ENCODE results near the gene RASA4B.

RASA4B gene

GRCh38 chr7:102436118-102436517 lies 81.5 kb downstream of the RASA4B start:
- Histone ChIP-seq H3K27ac (replicated peaks) (no peak overlapping the region), H3K27me3 (ENCODE audit: insufficient read depth, poor library complexity, severe bottlenecking) (no peaks in the 10 kb centered on the region), H3K4me3 (replicated peaks; ENCODE audit: insufficient read depth, low read length) (no peak overlapping the region)
- TF ChIP-seq GABPA (IDR thresholded peaks at IDR 0.05; ENCODE audit: low read depth) (no peak), SPI1 (IDR thresholded peaks at IDR 0.05; ENCODE audit: borderline replicate concordance, low read depth) (no peak), POLR2AphosphoS5 (IDR thresholded peaks at IDR 0.05; ENCODE audit: low read depth) (no peak)
- TF ChIP-seq, protein P1, sequence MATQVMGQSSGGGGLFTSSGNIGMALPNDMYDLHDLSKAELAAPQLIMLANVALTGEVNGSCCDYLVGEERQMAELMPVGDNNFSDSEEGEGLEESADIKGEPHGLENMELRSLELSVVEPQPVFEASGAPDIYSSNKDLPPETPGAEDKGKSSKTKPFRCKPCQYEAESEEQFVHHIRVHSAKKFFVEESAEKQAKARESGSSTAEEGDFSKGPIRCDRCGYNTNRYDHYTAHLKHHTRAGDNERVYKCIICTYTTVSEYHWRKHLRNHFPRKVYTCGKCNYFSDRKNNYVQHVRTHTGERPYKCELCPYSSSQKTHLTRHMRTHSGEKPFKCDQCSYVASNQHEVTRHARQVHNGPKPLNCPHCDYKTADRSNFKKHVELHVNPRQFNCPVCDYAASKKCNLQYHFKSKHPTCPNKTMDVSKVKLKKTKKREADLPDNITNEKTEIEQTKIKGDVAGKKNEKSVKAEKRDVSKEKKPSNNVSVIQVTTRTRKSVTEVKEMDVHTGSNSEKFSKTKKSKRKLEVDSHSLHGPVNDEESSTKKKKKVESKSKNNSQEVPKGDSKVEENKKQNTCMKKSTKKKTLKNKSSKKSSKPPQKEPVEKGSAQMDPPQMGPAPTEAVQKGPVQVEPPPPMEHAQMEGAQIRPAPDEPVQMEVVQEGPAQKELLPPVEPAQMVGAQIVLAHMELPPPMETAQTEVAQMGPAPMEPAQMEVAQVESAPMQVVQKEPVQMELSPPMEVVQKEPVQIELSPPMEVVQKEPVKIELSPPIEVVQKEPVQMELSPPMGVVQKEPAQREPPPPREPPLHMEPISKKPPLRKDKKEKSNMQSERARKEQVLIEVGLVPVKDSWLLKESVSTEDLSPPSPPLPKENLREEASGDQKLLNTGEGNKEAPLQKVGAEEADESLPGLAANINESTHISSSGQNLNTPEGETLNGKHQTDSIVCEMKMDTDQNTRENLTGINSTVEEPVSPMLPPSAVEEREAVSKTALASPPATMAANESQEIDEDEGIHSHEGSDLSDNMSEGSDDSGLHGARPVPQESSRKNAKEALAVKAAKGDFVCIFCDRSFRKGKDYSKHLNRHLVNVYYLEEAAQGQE (IDR thresholded peaks at IDR 0.05; ENCODE audit: insufficient replicate concordance, low read depth): no peak
- TF ChIP-seq, protein P2, sequence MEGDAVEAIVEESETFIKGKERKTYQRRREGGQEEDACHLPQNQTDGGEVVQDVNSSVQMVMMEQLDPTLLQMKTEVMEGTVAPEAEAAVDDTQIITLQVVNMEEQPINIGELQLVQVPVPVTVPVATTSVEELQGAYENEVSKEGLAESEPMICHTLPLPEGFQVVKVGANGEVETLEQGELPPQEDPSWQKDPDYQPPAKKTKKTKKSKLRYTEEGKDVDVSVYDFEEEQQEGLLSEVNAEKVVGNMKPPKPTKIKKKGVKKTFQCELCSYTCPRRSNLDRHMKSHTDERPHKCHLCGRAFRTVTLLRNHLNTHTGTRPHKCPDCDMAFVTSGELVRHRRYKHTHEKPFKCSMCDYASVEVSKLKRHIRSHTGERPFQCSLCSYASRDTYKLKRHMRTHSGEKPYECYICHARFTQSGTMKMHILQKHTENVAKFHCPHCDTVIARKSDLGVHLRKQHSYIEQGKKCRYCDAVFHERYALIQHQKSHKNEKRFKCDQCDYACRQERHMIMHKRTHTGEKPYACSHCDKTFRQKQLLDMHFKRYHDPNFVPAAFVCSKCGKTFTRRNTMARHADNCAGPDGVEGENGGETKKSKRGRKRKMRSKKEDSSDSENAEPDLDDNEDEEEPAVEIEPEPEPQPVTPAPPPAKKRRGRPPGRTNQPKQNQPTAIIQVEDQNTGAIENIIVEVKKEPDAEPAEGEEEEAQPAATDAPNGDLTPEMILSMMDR (IDR thresholded peaks at IDR 0.05; ENCODE audit: insufficient read depth, low read length): no peak
- DNase-seq (ENCODE audit: low read depth in 1 of 2, low spot score in 1 of 2): no peak

DNA sequence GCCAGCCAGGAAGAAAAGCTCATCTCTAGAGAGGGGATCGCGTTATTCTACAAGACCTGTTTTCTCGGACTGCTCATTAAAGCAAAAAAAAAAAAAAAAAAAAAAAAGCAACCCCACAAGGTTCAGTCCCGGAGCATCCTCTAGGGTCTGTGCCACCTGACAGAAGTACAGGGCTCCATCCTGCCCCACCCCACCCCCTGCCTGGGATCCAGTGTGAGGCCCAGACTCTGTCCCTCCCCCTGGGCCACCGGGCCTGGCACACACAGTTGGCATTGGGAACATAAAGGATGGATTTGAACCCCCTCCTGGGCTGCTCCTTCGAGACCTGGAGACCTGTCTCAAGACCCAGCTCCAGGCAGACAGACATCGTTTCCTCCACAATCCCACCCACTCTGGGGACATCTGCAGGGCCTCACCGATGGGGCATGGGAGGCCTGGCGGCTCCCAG lies 83.5 kb downstream of the RASA4B start:
- DNase-seq (ENCODE audit: low read depth in 1 of 2, low spot score in 1 of 2): no peak
- Histone ChIP-seq H3K27me3 (ENCODE audit: insufficient read depth, poor library complexity, severe bottlenecking) (no peaks in the 10 kb centered on the region), H3K27ac (replicated peaks) (peak overlapping the region; percentile 97), H3K4me3 (replicated peaks; ENCODE audit: insufficient read depth, low read length) (peak overlapping the region; percentile 88)
- TF ChIP-seq SPI1 (IDR thresholded peaks at IDR 0.05; ENCODE audit: borderline replicate concordance, low read depth) (no peak), POLR2AphosphoS5 (IDR thresholded peaks at IDR 0.05; ENCODE audit: low read depth) (no peak), GABPA (IDR thresholded peaks at IDR 0.05; ENCODE audit: low read depth) (no peak)
- TF ChIP-seq, protein P2 (IDR thresholded peaks at IDR 0.05; ENCODE audit: insufficient read depth, low read length): no peak
- TF ChIP-seq, protein P1 (IDR thresholded peaks at IDR 0.05; ENCODE audit: insufficient replicate concordance, low read depth): no peak

DNA sequence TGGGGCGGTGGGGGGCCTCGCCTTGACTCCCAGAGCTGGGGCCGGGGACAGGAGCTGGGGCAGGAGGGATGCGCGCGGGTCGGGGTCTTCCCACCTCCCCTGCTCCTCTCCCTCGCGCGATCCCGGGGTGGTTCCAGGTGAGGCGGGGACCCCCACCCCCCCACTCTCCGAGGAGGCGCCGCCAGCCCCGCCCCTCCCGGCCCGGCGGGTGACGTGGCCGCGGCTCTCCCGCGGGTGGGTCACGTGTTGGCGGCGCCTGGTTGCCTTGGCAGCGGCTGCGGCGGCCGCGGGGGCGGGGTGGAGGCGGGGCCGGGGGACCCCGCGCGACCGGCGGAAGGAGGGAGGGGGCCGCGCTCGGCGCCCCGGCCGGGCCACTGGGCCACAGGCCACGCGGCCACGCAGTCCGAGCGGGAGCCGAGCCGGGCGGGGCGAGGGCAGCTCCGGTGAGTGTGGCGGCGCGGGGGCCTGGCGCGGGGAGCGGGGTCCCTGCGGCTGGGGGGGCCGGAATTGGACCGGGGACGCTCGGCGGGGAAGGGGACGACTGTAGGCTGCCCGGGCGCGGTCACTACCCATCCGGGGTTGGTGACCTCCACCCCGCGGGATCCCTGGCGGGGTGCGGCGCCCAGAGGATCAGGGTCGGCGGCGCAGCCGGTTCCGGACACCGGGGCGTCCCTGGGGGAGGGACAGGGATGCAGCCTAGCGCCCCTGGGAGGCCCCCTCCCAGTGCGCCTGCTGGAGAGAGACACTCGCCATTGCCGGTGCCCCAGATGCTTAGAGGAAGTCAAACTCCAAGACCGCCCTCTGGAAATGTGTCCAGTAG lies 84.1 kb downstream of the RASA4B start, which contains the start of gene ORAI2:
TSS of gene ORAI2 (plus strand) at position 357 of the 820 bp plus-strand sequence. CDS start 5,382 bp downstream, outside the sequence.
- H3K4me3 ChIP-seq (replicated peaks; ENCODE audit: insufficient read depth, low read length): peak within 1 kb of the TSS; percentile 88
- DNase-seq (ENCODE audit: low read depth in 1 of 2, low spot score in 1 of 2): peak; percentile 75 to 78
- TF ChIP-seq POLR2AphosphoS5 (IDR thresholded peaks at IDR 0.05; ENCODE audit: low read depth) (peak; percentile 48), GABPA (IDR thresholded peaks at IDR 0.05; ENCODE audit: low read depth) (no peak), SPI1 (IDR thresholded peaks at IDR 0.05; ENCODE audit: borderline replicate concordance, low read depth) (peak; percentile 43; the same call in 1 of the 2 replicates)
- TF ChIP-seq, protein P2 (IDR thresholded peaks at IDR 0.05; ENCODE audit: insufficient read depth, low read length): no peak
- TF ChIP-seq, protein P1 (IDR thresholded peaks at IDR 0.05; ENCODE audit: insufficient replicate concordance, low read depth): peak; percentile 38

More for the DNA sequence above, 84.1 kb downstream of the RASA4B start, which contains the start of gene ORAI2:
- Histone ChIP-seq H3K27me3 (ENCODE audit: insufficient read depth, poor library complexity, severe bottlenecking) (no peaks in the 10 kb centered on the region), H3K27ac (replicated peaks) (peak within 1 kb of the TSS; percentile 97)

All from HL-60 (cell line).